Measurements from ENCODE around the gene SLC35B2. TPM values are rescaled to one million over a fixed set of nuclear protein-coding genes. Genes with fewer than 3 reads are reported as not detected.

The SLC35B2 gene
- total and polyA plus RNA-seq, 10 of the 15 experiments (the other 5 are each of a cell fraction or from before 2014, with no cell fraction given) = 11.3 to 45.4 (median 33.8) TPM

- TF ChIP-seq EGR1 (IDR thresholded peaks at IDR 0.05; ENCODE audit: borderline replicate concordance in 1 of 2, low read depth in 2 of 2, low read length in 2 of 2) (peak in 1 of 2 experiments; percentile 64; a peak in 2 of 3 replicates), HDAC6 (IDR thresholded peaks at IDR 0.05; ENCODE audit: unreplicated experiment) (no peak), MXI1 (IDR thresholded peaks at IDR 0.05; ENCODE audit: low read depth, low read length) (no peak), CEBPB (IDR thresholded peaks at IDR 0.05; ENCODE audit: borderline replicate concordance in 1 of 2, low read depth in 2 of 2, low read length in 2 of 2) (no peak), REST (IDR thresholded peaks at IDR 0.05; ENCODE audit: low read depth, low read length) (no peak; the same call in 1 of the 2 replicates)
Measured at GRCh38 chr6:44263354-44264100, 6.2 kb upstream of the SLC35B2 start (continued).

Data from GM12878 (cell line).